Activated CD4-positive, alpha-beta T cell treated with anti-CD3 and anti-CD28 coated beads for 24 hours (primary cell): ENCODE results near the gene CASP5.

Experiments
- DNase-seq, 2 donors: peaks; one replicate each; pipeline ENCODE4 v3.0.0-alpha.2; 2020; ENCODE audit warnings: low read depth in 2 of 2

The CASP5 gene

GRCh38 chr11:104968355-104968855, 54.6 kb downstream of the CASP5 start, which contains the start of gene CASP4:
CASP4 (minus strand) TSS chr11:104968574; CDS start chr11:104968525, 49 bp downstream.
- peak in 1 of 2 donors; percentile 0 for DNase-seq

DNA sequence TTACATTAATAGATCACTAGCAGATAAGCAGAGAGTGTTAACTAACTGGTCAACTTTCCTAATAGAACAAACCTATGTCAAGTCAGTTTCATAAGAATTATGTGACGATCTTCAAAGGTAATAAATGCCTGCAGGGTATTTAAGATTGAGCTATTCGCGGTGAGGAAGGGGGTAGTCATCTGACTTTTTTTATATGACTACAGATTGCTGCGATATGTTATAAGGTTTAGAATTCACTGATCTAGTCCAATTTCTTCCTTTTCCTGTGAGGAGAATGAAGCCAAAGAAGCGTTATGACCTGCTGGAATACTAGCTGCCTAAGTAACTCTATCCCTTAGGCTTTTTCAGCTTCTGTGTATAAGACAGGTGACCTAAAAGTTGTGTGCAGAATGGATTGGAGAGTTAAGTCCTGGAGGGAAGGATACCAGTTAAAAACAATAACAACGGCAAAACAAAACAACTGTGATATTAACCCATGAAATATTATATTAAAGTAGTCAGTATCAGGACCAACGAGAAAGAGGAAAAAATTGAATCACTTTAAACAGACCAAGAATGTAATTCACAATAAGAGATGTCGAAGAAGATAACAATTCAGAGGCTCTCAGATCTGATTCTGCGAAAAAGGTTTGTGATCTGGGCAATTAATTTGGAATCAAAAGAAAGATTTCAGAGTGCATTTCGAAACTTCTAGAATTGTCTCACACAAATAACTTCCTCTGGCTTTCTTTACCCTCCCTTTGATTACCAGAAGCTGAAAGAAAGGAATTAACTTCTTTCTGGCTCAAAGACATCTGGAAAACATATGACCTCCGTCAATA, 55.2 kb downstream of the CASP5 start:
- DNase-seq = no peak

- no peak for DNase-seq
These were observed 57.2 kb downstream of the CASP5 start for GRCh38 chr11:104965735-104966134.

DNA sequence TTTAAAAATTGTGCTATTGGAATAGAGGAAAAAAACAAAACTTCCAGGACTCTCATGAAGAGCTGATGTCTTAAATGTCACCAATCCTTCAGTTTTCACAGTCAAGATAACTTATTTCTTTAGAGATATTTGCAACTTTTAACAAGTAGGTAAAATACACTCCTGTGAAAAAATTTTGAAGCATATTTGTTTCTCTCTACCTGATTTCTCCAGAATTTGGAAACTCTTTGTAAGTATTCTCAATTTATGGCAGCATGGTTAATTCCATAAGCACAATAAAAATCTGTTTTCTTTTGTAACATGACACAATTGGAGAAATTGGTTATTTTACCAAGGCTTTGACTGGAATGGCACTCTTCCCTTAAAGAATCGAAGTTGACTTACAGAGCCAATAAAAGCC, 58.7 kb downstream of the CASP5 start:
- no peak for DNase-seq

DNA sequence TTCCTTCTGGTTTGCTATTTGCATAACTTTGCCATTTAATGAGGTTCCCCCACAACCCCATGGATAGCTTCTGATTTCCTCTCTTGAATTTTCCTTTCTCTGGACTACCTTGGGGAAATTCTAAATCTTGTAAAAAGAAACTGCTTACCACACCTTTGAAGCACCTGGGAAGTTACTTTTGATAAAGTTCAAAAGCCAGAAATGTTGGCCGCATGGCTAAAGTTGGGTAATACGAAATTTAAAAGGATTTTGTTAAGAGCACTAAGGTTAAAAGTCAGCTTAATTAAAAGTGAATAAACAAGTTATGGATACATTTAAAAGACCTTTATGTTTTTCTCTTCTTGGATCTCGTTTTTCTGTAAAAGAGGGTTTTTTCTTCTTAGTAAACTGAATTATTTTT, 60.1 kb downstream of the CASP5 start:
- no peak for DNase-seq

GRCh38 chr11:104957280-104957679, 65.7 kb downstream of the CASP5 start:
- DNase-seq = no peak

- DNase-seq = no peak
These were observed 66.4 kb downstream of the CASP5 start for GRCh38 chr11:104956528-104956927.

DNA sequence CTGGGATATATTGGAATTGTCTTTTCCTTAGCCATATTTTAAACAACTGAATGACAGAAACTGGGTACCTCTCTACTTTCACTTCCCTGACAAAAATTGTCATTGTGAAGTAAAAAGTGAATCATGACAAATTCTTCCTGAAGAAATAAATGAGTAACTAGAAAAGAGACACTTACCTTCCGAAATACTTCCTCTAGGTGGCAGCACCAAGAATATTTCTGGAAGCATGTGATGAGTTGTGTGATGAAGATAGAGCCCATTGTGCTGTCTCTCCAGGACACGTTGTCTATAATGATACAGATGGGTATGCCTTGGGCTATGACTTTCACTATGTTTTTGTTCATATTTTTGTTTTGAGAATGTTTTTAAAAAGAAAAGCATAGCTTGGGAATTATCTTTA, 76.1 kb downstream of the CASP5 start:
- peak in 1 of 2 donors; percentile 39 for DNase-seq
